Peyer's patch (tissue), 4 donors: ENCODE measurements around the gene ZNF273. TPM values are rescaled to one million over a fixed set of nuclear protein-coding genes. Genes with fewer than 3 reads are reported as not detected.

Source experiments
- DNase-seq, 3 donors: peaks; one replicate each; pipeline ENCODE4 v3.0.0-alpha.2; 2017 to 2019
- H3K27ac ChIP-seq, 4 donors: fragments of 200-600 bp; sonication (generic); one replicate each; pipeline ENCODE4 v1.5.1; 2016 to 2019
- H3K27me3 ChIP-seq, 2 donors: fragments of 200-600 bp; sonication (generic); one replicate each; pipeline ENCODE4 v1.5.1; 2019
- H3K36me3 ChIP-seq, 3 donors: fragments of 200-600 bp; sonication (generic); one replicate each; pipeline ENCODE4 v1.5.1; 2016 to 2019
- H3K4me1 ChIP-seq, 4 donors: fragments of 200-600 bp; sonication (generic); one replicate each; pipeline ENCODE4 v1.5.1; 2016 to 2019
- H3K4me3 ChIP-seq, 4 donors: fragments of 200-600 bp; sonication (generic); 1 replicate in 3 of 4; 2 replicates in 1 of 4; pipeline ENCODE4 v1.5.1; 2016 to 2019; ENCODE audit warnings: mild to moderate bottlenecking in 1 of 4
- H3K9me3 ChIP-seq, 4 donors: fragments of 200-600 bp; sonication (generic); one replicate each; pipeline ENCODE4 v1.5.1; 2016 to 2019; ENCODE audit warnings: mild to moderate bottlenecking in 1 of 4
- CTCF ChIP-seq, 6 experiments: fragments of 450-650 bp in 4 of 6; fragments of 200-600 bp in 2 of 6; sonication (generic) in 1 of 6; IDR thresholded peaks; one replicate each; pipeline ENCODE4 v1.5.1; 2017 to 2019; ENCODE audit warnings: antibody characterized with exemption in 6 of 6, mild to moderate bottlenecking in 3 of 6, moderate library complexity in 1 of 6
- POLR2A ChIP-seq, 2 donors: fragments of 450-650 bp; IDR thresholded peaks; one replicate each; pipeline ENCODE4 v1.5.1; 2017; ENCODE audit warnings: antibody characterized with exemption in 2 of 2, mild to moderate bottlenecking in 2 of 2, moderate library complexity in 2 of 2
- total RNA-seq, 4 donors: library from RNA; depleted of rRNA; stranded (reverse); fragments of >200 nt; gene quantifications; one replicate each; pipeline ENCODE4 v1.1.0, GENCODE V29; 2016

The ZNF273 gene
- total RNA-seq, 4 donors from 2014 or later: 1.6 to 9.1 (median 3.4) TPM

GRCh38 chr7:64959072-64959747 is 56.1 kb downstream of the ZNF273 start:
- Histone ChIP-seq H3K27me3 (no peaks in the 10 kb centered on the region), H3K36me3 (no peaks in the 10 kb centered on the region), H3K9me3 (no peaks in the 10 kb centered on the region), H3K4me3 (no peak overlapping the region), H3K27ac (no peak overlapping the region), H3K4me1 (no peaks in the 10 kb centered on the region)
- TF ChIP-seq CTCF (IDR thresholded peaks at IDR 0.05): no peak
- no peak for DNase-seq

GRCh38 chr7:64965594-64965993 is 62.5 kb downstream of the ZNF273 start:
- no peaks in the 10 kb centered on the region for H3K9me3 ChIP-seq
- DNase-seq: no peak

GRCh38 chr7:64978497-64979203 is 75.6 kb downstream of the ZNF273 start:
- DNase-seq: no peak
- H3K4me3 ChIP-seq: no peak overlapping the region
- H3K36me3 ChIP-seq: peaks cover 0 to 29% (median 0%) of the 10 kb centered on the region in 3 donors
- no peak overlapping the region for H3K27ac ChIP-seq
- TF ChIP-seq POLR2A (IDR thresholded peaks at IDR 0.05) (no peak), CTCF (IDR thresholded peaks at IDR 0.05) (no peak)
- H3K4me1 ChIP-seq: no peaks in the 10 kb centered on the region
- H3K9me3 ChIP-seq: peaks cover 0 to 47% (median 5%) of the 10 kb centered on the region in 4 donors
- H3K27me3 ChIP-seq: no peaks in the 10 kb centered on the region

More at GRCh38 chr7:64965594-64965993, 62.5 kb downstream of the ZNF273 start:
- TF ChIP-seq CTCF (IDR thresholded peaks at IDR 0.05) (no peak), POLR2A (IDR thresholded peaks at IDR 0.05) (no peak)
- Histone ChIP-seq H3K4me3 (no peak overlapping the region), H3K36me3 (no peaks in the 10 kb centered on the region), H3K4me1 (no peaks in the 10 kb centered on the region), H3K27me3 (no peaks in the 10 kb centered on the region), H3K27ac (no peak overlapping the region)

Other genes with a start within 250 kb of the ZNF273 start
- 10 to 100 TPM in 1 of 4 donors, 1 to 10 TPM in 3; 3.6 to 61.9 (median 7.8) TPM for gene ZNF107, start 237.1 kb upstream of the ZNF273 start, total RNA-seq
- 10 to 100 TPM in 1 of 4 donors, 1 to 10 TPM in 3; 4.8 to 28.1 (median 7.3) TPM for gene ZNF138, start 108.8 kb upstream of the ZNF273 start, total RNA-seq
- 10 to 100 TPM in 2 of 4 donors, 1 to 10 TPM in 2; 3.1 to 22.3 (median 6.9) TPM for gene ZNF117, start 87.8 kb downstream of the ZNF273 start, total RNA-seq
- 10 to 100 TPM in 1 of 4 donors, 1 to 10 TPM in 3; 6.8 to 11.3 (median 8.6) TPM for gene ERV3-1, start 103.4 kb downstream of the ZNF273 start, total RNA-seq